Measurements from ENCODE around the gene SORCS2.

SORCS2 gene

GRCh38 chr4:7732263-7732662 is 539.9 kb downstream of the SORCS2 start:
- DNase-seq = no peak

- no peak for DNase-seq
Measured at GRCh38 chr4:7733201-7733600, 540.9 kb downstream of the SORCS2 start.

- DNase-seq = no peak
Measured at GRCh38 chr4:7733801-7734650, 541.7 kb downstream of the SORCS2 start.

- no peak for DNase-seq
Measured at GRCh38 chr4:7734651-7735260, 542.4 kb downstream of the SORCS2 start.

- no peak for DNase-seq
Measured at GRCh38 chr4:7735395-7735794, 543.1 kb downstream of the SORCS2 start.

GRCh38 chr4:7735961-7736360 is 543.6 kb downstream of the SORCS2 start:
- DNase-seq = no peak

- no peak for DNase-seq
Measured at GRCh38 chr4:7736436-7737267, 544.3 kb downstream of the SORCS2 start.

GRCh38 chr4:7737268-7737645 is 544.9 kb downstream of the SORCS2 start:
- DNase-seq = no peak

GRCh38 chr4:7737752-7738457 is 545.6 kb downstream of the SORCS2 start:
- no peak for DNase-seq

GRCh38 chr4:7738458-7739076 is 546.2 kb downstream of the SORCS2 start:
- DNase-seq = no peak

- DNase-seq = no peak
Measured at GRCh38 chr4:7739077-7739917, 547.0 kb downstream of the SORCS2 start.

- no peak for DNase-seq
Measured at GRCh38 chr4:7739918-7740865, 547.9 kb downstream of the SORCS2 start.

GRCh38 chr4:7740866-7741525 is 548.7 kb downstream of the SORCS2 start:
- DNase-seq = no peak

- no peak for DNase-seq
Measured at GRCh38 chr4:7741946-7742806, 549.8 kb downstream of the SORCS2 start.

GRCh38 chr4:7742807-7743280 is 550.5 kb downstream of the SORCS2 start:
- DNase-seq = no peak

- no peak for DNase-seq
Measured at GRCh38 chr4:7744142-7744804, 551.9 kb downstream of the SORCS2 start.

- no peak for DNase-seq
Measured at GRCh38 chr4:7745301-7745885, 553.1 kb downstream of the SORCS2 start.

Measured in NK-92 treated with Interleukin-12 subunit alpha and Interleukin-12 subunit beta, amount 100 ng/mL, for 24 hours (cell line).